ENCODE results near the gene SYNCRIP.
A peak's percentile ranks its signal among the peaks of the same experiment; 100 is the strongest.
"Not testable (repeated sequence)": the region's sequence is repeated elsewhere in the genome, so short reads cannot be mapped to it uniquely, and the experiment has no call there.

Gene SYNCRIP

GRCh38 chr6:85600713-85601313, 41.9 kb downstream of the SYNCRIP start:
- DNase-seq = no peak

- DNase-seq = no peak
These were observed 48.3 kb downstream of the SYNCRIP start for GRCh38 chr6:85594197-85594930.

- peak; percentile 98 for DNase-seq
These were observed 49.1 kb downstream of the SYNCRIP start, which contains the start of gene SNX14 for GRCh38 chr6:85593438-85594196. Gene SNX14 (minus strand): TSS chr6:85593858. CDS start chr6:85593718, 140 bp downstream.

GRCh38 chr6:85592033-85592432, 50.7 kb downstream of the SYNCRIP start:
- DNase-seq = no peak

GRCh38 chr6:85591207-85591606, 51.5 kb downstream of the SYNCRIP start:
- no peak for DNase-seq

GRCh38 chr6:85585741-85586140, 56.9 kb downstream of the SYNCRIP start:
- DNase-seq = no peak

- not testable (repeated sequence) for DNase-seq
These were observed 59.9 kb downstream of the SYNCRIP start for GRCh38 chr6:85582832-85583231.

- DNase-seq = no peak
These were observed 61.1 kb downstream of the SYNCRIP start for GRCh38 chr6:85581572-85581971.

GRCh38 chr6:85580878-85581267, 61.8 kb downstream of the SYNCRIP start:
- DNase-seq = no peak

GRCh38 chr6:85580118-85580877, 62.4 kb downstream of the SYNCRIP start:
- DNase-seq = no peak

GRCh38 chr6:85579581-85579980, 63.1 kb downstream of the SYNCRIP start:
- no peak for DNase-seq

GRCh38 chr6:85576476-85576875, 66.2 kb downstream of the SYNCRIP start:
- DNase-seq = no peak

GRCh38 chr6:85574932-85575598, 67.6 kb downstream of the SYNCRIP start:
- no peak for DNase-seq

- DNase-seq = no peak
These were observed 73.4 kb downstream of the SYNCRIP start for GRCh38 chr6:85569323-85569722.

- no peak for DNase-seq
These were observed 74.3 kb downstream of the SYNCRIP start for GRCh38 chr6:85568411-85568810.

- no peak for DNase-seq
These were observed 77.0 kb downstream of the SYNCRIP start for GRCh38 chr6:85565736-85566135.

- DNase-seq = not testable (repeated sequence)
These were observed 78.5 kb downstream of the SYNCRIP start for GRCh38 chr6:85564223-85564622.
